ENCODE results near the gene PLCE1.

Gene PLCE1

GRCh38 chr10:93999401-93999851 lies 5.7 kb downstream of the PLCE1 start:
- no peaks in the 10 kb centered on the region for H3K36me3 ChIP-seq
- peak; percentile 58 to 80 for DNase-seq
- intact Hi-C loops (cut with DNase I; ENCODE audit: low total_unique reads), result no loop called here
- peak overlapping the region in 1 of 2 donors; percentile 32 for H3K4me3 ChIP-seq
- peak overlapping the region; percentile 52 to 72 for H3K27ac ChIP-seq
- no peaks in the 10 kb centered on the region for H3K9me3 ChIP-seq
- TF ChIP-seq CTCF (IDR thresholded peaks at IDR 0.05), result no peak
- H3K4me1 ChIP-seq, result peaks cover 0 to 29% (median 11%) of the 10 kb centered on the region in 4 donors
- no peaks in the 10 kb centered on the region for H3K27me3 ChIP-seq

GRCh38 chr10:94000638-94001415 lies 7.1 kb downstream of the PLCE1 start:
- Histone ChIP-seq H3K27me3 (no peaks in the 10 kb centered on the region), H3K4me3 (no peak overlapping the region), H3K27ac (peak overlapping the region; percentile 52 to 72), H3K9me3 (no peaks in the 10 kb centered on the region), H3K36me3 (no peaks in the 10 kb centered on the region), H3K4me1 (peaks cover 0 to 19% (median 8%) of the 10 kb centered on the region in 4 donors)
- intact Hi-C loops (cut with DNase I; ENCODE audit: low total_unique reads), result no loop called here
- no peak for DNase-seq
- TF ChIP-seq CTCF (IDR thresholded peaks at IDR 0.05), result no peak

GRCh38 chr10:94001416-94001810 lies 7.7 kb downstream of the PLCE1 start:
- Histone ChIP-seq H3K27ac (peak overlapping the region in 1 of 2 donors; percentile 72), H3K4me3 (no peak overlapping the region), H3K9me3 (no peaks in the 10 kb centered on the region), H3K4me1 (peaks cover 0 to 21% (median 6%) of the 10 kb centered on the region in 4 donors), H3K27me3 (no peaks in the 10 kb centered on the region), H3K36me3 (no peaks in the 10 kb centered on the region)
- intact Hi-C loops (cut with DNase I; ENCODE audit: low total_unique reads), result no loop called here
- TF ChIP-seq CTCF (IDR thresholded peaks at IDR 0.05), result no peak
- no peak for DNase-seq

GRCh38 chr10:94002156-94002555 lies 8.4 kb downstream of the PLCE1 start:
- TF ChIP-seq CTCF (IDR thresholded peaks at IDR 0.05), result no peak
- intact Hi-C loops (cut with DNase I; ENCODE audit: low total_unique reads), result no loop called here
- Histone ChIP-seq H3K27ac (peak overlapping the region in 1 of 2 donors; percentile 13), H3K27me3 (no peaks in the 10 kb centered on the region), H3K9me3 (no peaks in the 10 kb centered on the region), H3K4me1 (peaks cover 0 to 28% (median 6%) of the 10 kb centered on the region in 4 donors), H3K4me3 (no peak overlapping the region), H3K36me3 (no peaks in the 10 kb centered on the region)
- DNase-seq, result no peak

GRCh38 chr10:94003488-94003887 lies 9.8 kb downstream of the PLCE1 start:
- DNase-seq, result no peak
- H3K9me3 ChIP-seq, result no peaks in the 10 kb centered on the region
- peaks cover 0 to 36% (median 6%) of the 10 kb centered on the region in 4 donors for H3K4me1 ChIP-seq
- H3K27me3 ChIP-seq, result no peaks in the 10 kb centered on the region
- no peak for TF ChIP-seq CTCF (IDR thresholded peaks at IDR 0.05)
- H3K4me3 ChIP-seq, result no peak overlapping the region
- intact Hi-C loops (cut with DNase I; ENCODE audit: low total_unique reads), result no loop called here
- no peaks in the 10 kb centered on the region for H3K36me3 ChIP-seq
- no peak overlapping the region for H3K27ac ChIP-seq

Data from tibial artery (tissue), 4 donors.